Measurements from ENCODE around the gene COL16A1.
A peak's percentile ranks its signal among the peaks of the same experiment; 100 is the strongest.

Gene COL16A1

DNA sequence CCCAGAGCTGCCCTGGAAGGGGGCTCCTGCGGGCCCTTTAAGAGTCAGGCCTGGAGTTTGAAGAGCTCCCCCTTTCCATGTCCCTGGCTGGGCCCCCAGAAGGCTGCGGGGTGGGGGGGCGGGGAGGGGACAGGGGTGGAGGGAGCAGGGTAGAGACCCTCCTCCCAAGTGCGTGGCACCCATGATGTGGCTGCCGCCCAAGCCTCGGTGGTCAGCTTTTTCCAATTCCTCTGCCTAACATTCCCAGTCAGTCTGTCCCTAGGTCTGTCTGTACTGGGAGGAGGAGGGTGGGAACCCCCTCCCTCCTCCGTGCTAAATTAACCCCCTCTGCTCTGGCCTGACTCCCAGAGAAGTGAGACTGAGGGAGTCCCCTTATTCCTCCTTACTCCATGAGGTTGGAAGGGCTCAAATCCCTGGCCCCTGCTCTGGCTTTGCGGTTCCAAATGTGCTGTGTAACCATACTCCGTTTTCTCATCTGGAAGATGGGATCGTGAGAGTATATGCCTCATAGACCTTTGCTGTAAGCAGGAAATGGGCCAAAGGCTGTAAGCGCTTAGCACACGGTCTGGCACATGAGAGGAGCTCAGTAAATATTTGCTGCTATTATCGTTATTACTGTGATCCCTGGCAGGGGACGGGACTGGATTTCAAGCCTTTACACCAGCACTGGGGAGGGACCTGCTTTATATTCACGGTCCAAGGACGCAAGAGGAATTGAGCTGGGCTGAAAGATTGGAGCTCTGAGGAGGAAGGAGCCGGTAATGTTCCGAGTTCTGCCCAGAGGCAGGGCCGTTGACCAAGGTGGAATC, 658 bp upstream of the COL16A1 start:
- Histone ChIP-seq H3K4me3 (ENCODE audit: low read length) (peak overlapping the region; percentile 5), H3K9ac (ENCODE audit: low read length) (peak overlapping the region; percentile 63), H3K79me1 (ENCODE audit: low read length) (no peaks in the 10 kb centered on the region), H3K4me2 (ENCODE audit: low read length) (peak overlapping the region; percentile 61), H2BK5ac (ENCODE audit: low read length) (peak overlapping the region; percentile 90), H3K23ac (ENCODE audit: low read length) (no peak overlapping the region), H3K4ac (ENCODE audit: low read depth, low read length) (peak overlapping the region; percentile 59), H3K18ac (ENCODE audit: low read length) (peak overlapping the region; percentile 78), H3K27ac (ENCODE audit: low read depth, low read length) (peak overlapping the region; percentile 12), H2AK5ac (ENCODE audit: low read length) (peak overlapping the region; percentile 17), H4K5ac (ENCODE audit: low read length) (peak overlapping the region; percentile 33), H3K56ac (ENCODE audit: low read length) (peak overlapping the region; percentile 93), H3K79me2 (ENCODE audit: control insufficient read depth, insufficient read depth, low read length) (no peaks in the 10 kb centered on the region), H2BK120ac (ENCODE audit: low read depth, low read length) (peak overlapping the region; percentile 33), H3K36me3 (ENCODE audit: control insufficient read depth, insufficient read depth, low read length) (no peaks in the 10 kb centered on the region), H3K4me1 (ENCODE audit: control insufficient read depth, low read depth, low read length) (peaks cover 16% of the 10 kb centered on the region), H4K8ac (ENCODE audit: low read depth, low read length) (no peak overlapping the region), H3K27me3 (ENCODE audit: insufficient read depth, low read length, poor library complexity) (no peaks in the 10 kb centered on the region), H2BK15ac (replicated peaks; ENCODE audit: low read depth) (no peak overlapping the region)
- DNase-seq, result peak; percentile 40
- WGBS (ENCODE audit: extremely low coverage, insufficient coverage, low lambda C conversion rate), result no CpG with 5 or more reads among the region's 19 CpGs

DNA sequence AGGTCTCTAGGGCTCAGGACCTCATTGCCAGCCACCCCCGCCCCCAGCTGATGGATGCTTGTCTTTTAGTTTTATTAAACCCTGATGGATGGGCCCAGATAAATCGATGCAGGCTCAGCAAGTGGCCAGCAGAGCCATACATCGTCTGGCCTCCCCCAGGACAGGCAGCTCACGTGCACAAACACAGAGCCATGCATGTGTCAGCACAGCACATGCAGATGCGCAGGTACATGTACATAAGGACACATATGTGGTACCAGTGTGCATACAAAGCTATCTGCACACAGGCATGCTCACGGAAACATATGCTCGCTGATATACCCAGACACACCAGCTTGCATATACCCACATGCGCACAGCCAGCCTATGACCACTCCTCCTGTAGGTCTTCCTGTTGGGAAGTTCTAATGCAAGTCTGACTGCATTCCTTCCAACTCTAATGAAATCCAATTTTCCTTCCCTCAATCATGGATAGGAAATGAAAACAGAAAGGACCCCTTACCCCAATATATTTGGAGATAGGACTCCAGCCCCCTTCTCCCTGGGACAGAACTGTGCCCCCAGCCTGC, 897 bp downstream of the COL16A1 start:
- Histone ChIP-seq H3K27ac (ENCODE audit: low read depth, low read length) (no peak overlapping the region), H3K23ac (ENCODE audit: low read length) (no peak overlapping the region), H3K79me1 (ENCODE audit: low read length) (no peaks in the 10 kb centered on the region), H3K4me3 (ENCODE audit: low read length) (no peak overlapping the region), H3K36me3 (ENCODE audit: control insufficient read depth, insufficient read depth, low read length) (no peaks in the 10 kb centered on the region), H3K9ac (ENCODE audit: low read length) (no peak overlapping the region), H3K4me2 (ENCODE audit: low read length) (no peak overlapping the region), H3K27me3 (ENCODE audit: insufficient read depth, low read length, poor library complexity) (no peaks in the 10 kb centered on the region), H3K79me2 (ENCODE audit: control insufficient read depth, insufficient read depth, low read length) (no peaks in the 10 kb centered on the region), H2AK5ac (ENCODE audit: low read length) (no peak overlapping the region), H3K18ac (ENCODE audit: low read length) (no peak overlapping the region), H4K5ac (ENCODE audit: low read length) (no peak overlapping the region), H2BK5ac (ENCODE audit: low read length) (no peak overlapping the region), H2BK120ac (ENCODE audit: low read depth, low read length) (no peak overlapping the region), H2BK15ac (replicated peaks; ENCODE audit: low read depth) (no peak overlapping the region), H3K4ac (ENCODE audit: low read depth, low read length) (no peak overlapping the region), H3K56ac (ENCODE audit: low read length) (peak overlapping the region; percentile 82), H3K4me1 (ENCODE audit: control insufficient read depth, low read depth, low read length) (peaks cover 16% of the 10 kb centered on the region), H4K8ac (ENCODE audit: low read depth, low read length) (no peak overlapping the region)
- DNase-seq, result no peak
- no CpG with 5 or more reads among the region's 8 CpGs for WGBS (ENCODE audit: extremely low coverage, insufficient coverage, low lambda C conversion rate)

DNA sequence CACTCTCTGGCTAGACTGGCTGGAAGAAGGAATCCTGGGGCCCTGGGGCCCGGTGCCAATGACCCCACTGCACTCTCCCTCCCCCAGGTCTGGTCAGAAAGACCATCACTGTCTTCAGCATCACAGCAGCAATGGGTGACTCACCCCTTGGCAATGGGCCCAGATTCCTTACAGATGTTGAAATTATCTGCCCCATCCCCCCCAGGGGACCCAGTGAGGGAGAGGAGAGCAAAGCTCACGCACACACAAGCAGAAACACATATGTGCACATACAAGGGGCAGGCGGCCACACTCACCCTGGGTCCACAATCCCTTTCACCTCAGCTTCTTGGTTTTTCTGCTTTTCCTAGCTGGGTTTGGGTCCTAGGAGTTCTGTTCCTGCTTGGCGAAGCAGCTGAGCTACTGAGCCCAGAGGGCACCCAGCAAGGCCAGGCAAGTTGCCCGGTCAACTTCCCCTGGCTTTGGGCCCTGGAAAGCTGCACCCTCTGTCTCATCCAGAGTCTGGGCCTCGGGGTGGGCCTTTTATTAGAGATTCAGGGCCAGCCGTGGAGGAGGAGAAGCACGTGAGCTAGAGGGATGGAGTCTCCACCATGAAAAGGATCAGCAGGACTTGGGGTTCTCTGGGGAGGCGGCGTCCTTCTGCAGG, 2.6 kb downstream of the COL16A1 start:
- Histone ChIP-seq H3K4me3 (ENCODE audit: low read length) (no peak overlapping the region), H3K4me1 (ENCODE audit: control insufficient read depth, low read depth, low read length) (peaks cover 16% of the 10 kb centered on the region), H2BK5ac (ENCODE audit: low read length) (no peak overlapping the region), H3K4ac (ENCODE audit: low read depth, low read length) (no peak overlapping the region), H3K56ac (ENCODE audit: low read length) (peak overlapping the region; percentile 56), H4K5ac (ENCODE audit: low read length) (no peak overlapping the region), H2BK120ac (ENCODE audit: low read depth, low read length) (no peak overlapping the region), H3K18ac (ENCODE audit: low read length) (no peak overlapping the region), H3K36me3 (ENCODE audit: control insufficient read depth, insufficient read depth, low read length) (no peaks in the 10 kb centered on the region), H3K23ac (ENCODE audit: low read length) (peak overlapping the region; percentile 66), H3K27ac (ENCODE audit: low read depth, low read length) (no peak overlapping the region), H3K79me2 (ENCODE audit: control insufficient read depth, insufficient read depth, low read length) (no peaks in the 10 kb centered on the region), H2BK15ac (replicated peaks; ENCODE audit: low read depth) (no peak overlapping the region), H3K9ac (ENCODE audit: low read length) (no peak overlapping the region), H3K79me1 (ENCODE audit: low read length) (no peaks in the 10 kb centered on the region), H3K27me3 (ENCODE audit: insufficient read depth, low read length, poor library complexity) (no peaks in the 10 kb centered on the region), H4K8ac (ENCODE audit: low read depth, low read length) (no peak overlapping the region), H2AK5ac (ENCODE audit: low read length) (peak overlapping the region; percentile 30), H3K4me2 (ENCODE audit: low read length) (no peak overlapping the region)
- no CpG with 5 or more reads among the region's 10 CpGs for WGBS (ENCODE audit: extremely low coverage, insufficient coverage, low lambda C conversion rate)
- peak; percentile 84 for DNase-seq

DNA sequence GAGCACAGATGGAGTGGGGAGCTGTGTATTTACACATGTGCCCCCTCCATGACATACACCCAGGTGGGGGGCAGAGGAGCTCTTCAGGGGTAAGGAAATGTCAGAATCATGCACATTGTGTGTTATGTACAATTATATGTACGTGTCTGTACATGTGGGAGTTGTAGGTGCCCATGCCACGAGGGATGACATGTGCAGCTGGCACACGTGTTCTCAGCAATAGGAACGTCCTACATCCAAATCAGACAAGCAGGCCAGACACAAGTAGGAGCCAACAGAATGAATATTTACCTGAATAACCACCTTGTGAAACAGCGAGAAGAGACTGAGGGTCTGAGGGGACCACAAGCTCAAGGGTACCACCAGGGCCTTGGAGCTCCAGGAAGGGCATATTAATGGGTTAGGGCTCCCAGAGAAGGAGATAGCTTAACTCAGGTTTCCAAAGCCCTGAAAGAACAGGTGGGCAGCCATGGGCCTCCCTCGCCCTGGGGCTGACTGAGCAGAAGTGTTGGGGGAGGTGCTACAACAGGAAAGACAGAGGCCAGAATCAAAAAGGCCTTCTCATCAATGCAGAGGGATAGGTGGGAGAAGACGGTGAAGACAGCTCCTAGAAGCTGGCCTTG, 3.2 kb downstream of the COL16A1 start:
- Histone ChIP-seq H3K27ac (ENCODE audit: low read depth, low read length) (no peak overlapping the region), H3K4me2 (ENCODE audit: low read length) (no peak overlapping the region), H2BK15ac (replicated peaks; ENCODE audit: low read depth) (no peak overlapping the region), H3K9ac (ENCODE audit: low read length) (no peak overlapping the region), H4K5ac (ENCODE audit: low read length) (no peak overlapping the region), H3K4ac (ENCODE audit: low read depth, low read length) (no peak overlapping the region), H3K4me3 (ENCODE audit: low read length) (no peak overlapping the region), H3K27me3 (ENCODE audit: insufficient read depth, low read length, poor library complexity) (no peaks in the 10 kb centered on the region), H2AK5ac (ENCODE audit: low read length) (no peak overlapping the region), H3K79me1 (ENCODE audit: low read length) (no peaks in the 10 kb centered on the region), H3K79me2 (ENCODE audit: control insufficient read depth, insufficient read depth, low read length) (no peaks in the 10 kb centered on the region), H3K23ac (ENCODE audit: low read length) (no peak overlapping the region), H3K36me3 (ENCODE audit: control insufficient read depth, insufficient read depth, low read length) (no peaks in the 10 kb centered on the region), H2BK120ac (ENCODE audit: low read depth, low read length) (no peak overlapping the region), H3K4me1 (ENCODE audit: control insufficient read depth, low read depth, low read length) (peaks cover 16% of the 10 kb centered on the region), H4K8ac (ENCODE audit: low read depth, low read length) (no peak overlapping the region), H3K56ac (ENCODE audit: low read length) (peak overlapping the region; percentile 5), H3K18ac (ENCODE audit: low read length) (no peak overlapping the region), H2BK5ac (ENCODE audit: low read length) (no peak overlapping the region)
- no peak for DNase-seq
- no CpG with 5 or more reads among the region's 7 CpGs for WGBS (ENCODE audit: extremely low coverage, insufficient coverage, low lambda C conversion rate)

DNA sequence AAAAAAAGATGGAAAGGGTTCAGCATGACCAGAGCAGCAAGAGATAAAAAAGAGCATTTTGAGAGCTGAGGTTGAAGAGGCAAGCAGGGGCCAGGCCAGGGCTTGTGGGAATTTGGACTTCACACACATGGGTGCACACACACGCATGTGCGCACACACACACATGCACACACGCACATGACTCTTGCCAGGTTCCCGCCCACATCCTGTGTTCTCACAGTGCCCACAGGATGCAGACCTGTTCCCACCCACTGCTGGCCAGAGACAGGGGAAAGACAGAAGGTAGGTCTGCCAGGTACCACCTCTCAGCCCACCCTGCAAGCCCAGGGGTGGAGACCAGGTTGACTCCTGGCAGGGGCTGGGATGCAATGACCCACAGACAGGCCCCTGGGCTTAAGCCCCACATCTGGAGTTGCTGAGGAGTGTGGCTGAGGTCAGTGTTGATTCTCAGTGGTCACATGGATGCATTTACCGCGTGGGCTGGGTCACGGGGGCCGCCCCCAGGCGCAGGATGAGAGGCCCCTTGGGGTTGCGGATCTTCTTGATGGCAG, 4.4 kb downstream of the COL16A1 start:
- Histone ChIP-seq H2AK5ac (ENCODE audit: low read length) (no peak overlapping the region), H3K4me2 (ENCODE audit: low read length) (no peak overlapping the region), H3K79me1 (ENCODE audit: low read length) (no peaks in the 10 kb centered on the region), H2BK120ac (ENCODE audit: low read depth, low read length) (no peak overlapping the region), H3K9ac (ENCODE audit: low read length) (no peak overlapping the region), H4K8ac (ENCODE audit: low read depth, low read length) (no peak overlapping the region), H3K56ac (ENCODE audit: low read length) (no peak overlapping the region), H3K18ac (ENCODE audit: low read length) (no peak overlapping the region), H2BK15ac (replicated peaks; ENCODE audit: low read depth) (no peak overlapping the region), H3K4ac (ENCODE audit: low read depth, low read length) (no peak overlapping the region), H3K27me3 (ENCODE audit: insufficient read depth, low read length, poor library complexity) (no peaks in the 10 kb centered on the region), H3K23ac (ENCODE audit: low read length) (no peak overlapping the region), H3K79me2 (ENCODE audit: control insufficient read depth, insufficient read depth, low read length) (no peaks in the 10 kb centered on the region), H3K4me3 (ENCODE audit: low read length) (no peak overlapping the region), H3K36me3 (ENCODE audit: control insufficient read depth, insufficient read depth, low read length) (no peaks in the 10 kb centered on the region), H2BK5ac (ENCODE audit: low read length) (no peak overlapping the region), H3K27ac (ENCODE audit: low read depth, low read length) (no peak overlapping the region), H3K4me1 (ENCODE audit: control insufficient read depth, low read depth, low read length) (peaks cover 7% of the 10 kb centered on the region), H4K5ac (ENCODE audit: low read length) (no peak overlapping the region)
- no CpG with 5 or more reads among the region's 10 CpGs for whole genome bisulfite sequencing (ENCODE audit: extremely low coverage, insufficient coverage, low lambda C conversion rate)
- no peak for DNase-seq
